GM19043 (cell line): Measurements from ENCODE around the gene TSPAN31.

ENCODE experiments used
- ATAC-seq: cut with Tn5 transposase; IDR thresholded peaks from one replicate; pipeline ENCODE4 v1.9.1; 2021; ENCODE audit warnings: low read depth; ENCODE audit not compliant: unreplicated experiment

The TSPAN31 gene

GRCh38 chr12:57751788-57752667 is 7.2 kb downstream of the TSPAN31 start, which contains the start of gene CDK4:
Gene CDK4 (minus strand): TSS chr12:57752310. CDS start chr12:57751717, 593 bp downstream.
- ATAC-seq, result peak; percentile 60

GRCh38 chr12:57752668-57753000 is 7.8 kb downstream of the TSPAN31 start:
- ATAC-seq, result no peak

GRCh38 chr12:57753756-57754337 is 9.0 kb downstream of the TSPAN31 start:
- no peak for ATAC-seq

GRCh38 chr12:57754411-57755193 is 9.8 kb downstream of the TSPAN31 start, which contains the start of gene MARCHF9:
Gene MARCHF9 (plus strand): TSS chr12:57755103. CDS start chr12:57755529, 426 bp downstream.
- peak; percentile 37 for ATAC-seq

- ATAC-seq, result no peak
Observed at GRCh38 chr12:57755194-57755453, 10.3 kb downstream of the TSPAN31 start.

GRCh38 chr12:57755454-57756372 is 10.9 kb downstream of the TSPAN31 start:
- ATAC-seq, result no peak

GRCh38 chr12:57756406-57757341 is 11.8 kb downstream of the TSPAN31 start:
- no peak for ATAC-seq

GRCh38 chr12:57757771-57758170 is 12.9 kb downstream of the TSPAN31 start:
- ATAC-seq, result no peak

- no peak for ATAC-seq
Observed at GRCh38 chr12:57758552-57759359, 13.9 kb downstream of the TSPAN31 start.

GRCh38 chr12:57759360-57759980 is 14.6 kb downstream of the TSPAN31 start:
- ATAC-seq, result no peak

GRCh38 chr12:57760347-57760982 is 15.6 kb downstream of the TSPAN31 start:
- no peak for ATAC-seq

GRCh38 chr12:57761391-57761998 is 16.7 kb downstream of the TSPAN31 start:
- no peak for ATAC-seq

- ATAC-seq, result no peak
Observed at GRCh38 chr12:57762463-57762862, 17.6 kb downstream of the TSPAN31 start.

GRCh38 chr12:57763881-57764661 is 19.2 kb downstream of the TSPAN31 start:
- no peak for ATAC-seq

- no peak for ATAC-seq
Observed at GRCh38 chr12:57764662-57765002, 19.8 kb downstream of the TSPAN31 start.

GRCh38 chr12:57765003-57765697 is 20.3 kb downstream of the TSPAN31 start:
- ATAC-seq, result peak; percentile 44
